ENCODE measurements around the gene VILL. TPM values are rescaled to one million over a fixed set of nuclear protein-coding genes. Genes with fewer than 3 reads are reported as not detected.
A peak's percentile ranks its signal among the peaks of the same experiment; 100 is the strongest.

Gene VILL
- total and polyA plus RNA-seq, 4 donors, result 0.88 to 3.5 (median 1.6) TPM

DNA sequence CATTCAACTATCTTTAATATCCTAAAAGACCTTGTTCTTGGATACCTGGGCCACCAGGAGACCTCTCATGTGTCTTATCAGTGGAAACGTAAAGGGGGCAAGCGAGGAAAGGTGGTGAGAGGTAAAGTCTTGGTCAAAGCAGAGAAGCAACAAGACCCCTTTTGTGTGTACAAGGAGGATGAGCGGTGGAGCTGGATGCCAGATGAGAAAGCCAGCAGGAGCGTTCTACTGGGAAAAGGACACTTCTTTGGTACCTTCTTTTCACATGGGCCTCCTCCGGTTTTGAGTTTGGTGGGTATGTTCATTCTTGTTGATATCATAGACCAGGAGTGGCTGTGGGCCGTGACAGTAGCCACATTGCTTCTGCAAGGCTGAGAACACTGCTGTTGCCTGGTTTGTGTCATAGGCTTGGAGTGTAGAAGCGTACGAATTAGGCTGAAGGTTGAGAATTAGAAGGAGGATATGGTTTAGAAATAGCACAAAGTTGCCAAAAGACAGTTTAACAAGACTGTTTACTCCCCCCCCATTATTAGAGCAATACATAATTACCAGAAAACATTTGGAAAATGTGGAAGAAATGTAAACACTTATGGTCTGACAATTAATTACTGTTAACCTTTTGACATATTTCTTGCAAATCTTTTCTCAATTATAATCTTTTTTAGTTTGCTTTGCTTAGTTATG lies 46.8 kb upstream of the VILL start:
- no peak for DNase-seq (ENCODE audit: low spot score)
- peak overlapping the region; percentile 10 to 23 for H3K27ac ChIP-seq (ENCODE audit: low read depth in 1 of 2, low read length in 2 of 2)
- H3K36me3 ChIP-seq (ENCODE audit: control insufficient read depth in 4 of 4, insufficient read depth in 3 of 4, low read depth in 1 of 4, low read length in 3 of 4), result no peaks in the 10 kb centered on the region
- H3K27me3 ChIP-seq (ENCODE audit: control insufficient read depth in 4 of 4, insufficient read depth in 4 of 4, low read length in 3 of 4), result no peaks in the 10 kb centered on the region
- peak in 1 of 2 donors; percentile 10 for TF ChIP-seq RXRA (IDR thresholded peaks at IDR 0.05)
- TF ChIP-seq, protein P1, sequence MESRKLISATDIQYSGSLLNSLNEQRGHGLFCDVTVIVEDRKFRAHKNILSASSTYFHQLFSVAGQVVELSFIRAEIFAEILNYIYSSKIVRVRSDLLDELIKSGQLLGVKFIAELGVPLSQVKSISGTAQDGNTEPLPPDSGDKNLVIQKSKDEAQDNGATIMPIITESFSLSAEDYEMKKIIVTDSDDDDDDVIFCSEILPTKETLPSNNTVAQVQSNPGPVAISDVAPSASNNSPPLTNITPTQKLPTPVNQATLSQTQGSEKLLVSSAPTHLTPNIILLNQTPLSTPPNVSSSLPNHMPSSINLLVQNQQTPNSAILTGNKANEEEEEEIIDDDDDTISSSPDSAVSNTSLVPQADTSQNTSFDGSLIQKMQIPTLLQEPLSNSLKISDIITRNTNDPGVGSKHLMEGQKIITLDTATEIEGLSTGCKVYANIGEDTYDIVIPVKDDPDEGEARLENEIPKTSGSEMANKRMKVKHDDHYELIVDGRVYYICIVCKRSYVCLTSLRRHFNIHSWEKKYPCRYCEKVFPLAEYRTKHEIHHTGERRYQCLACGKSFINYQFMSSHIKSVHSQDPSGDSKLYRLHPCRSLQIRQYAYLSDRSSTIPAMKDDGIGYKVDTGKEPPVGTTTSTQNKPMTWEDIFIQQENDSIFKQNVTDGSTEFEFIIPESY (IDR thresholded peaks at IDR 0.05), result no peak
- TF ChIP-seq, protein P2, sequence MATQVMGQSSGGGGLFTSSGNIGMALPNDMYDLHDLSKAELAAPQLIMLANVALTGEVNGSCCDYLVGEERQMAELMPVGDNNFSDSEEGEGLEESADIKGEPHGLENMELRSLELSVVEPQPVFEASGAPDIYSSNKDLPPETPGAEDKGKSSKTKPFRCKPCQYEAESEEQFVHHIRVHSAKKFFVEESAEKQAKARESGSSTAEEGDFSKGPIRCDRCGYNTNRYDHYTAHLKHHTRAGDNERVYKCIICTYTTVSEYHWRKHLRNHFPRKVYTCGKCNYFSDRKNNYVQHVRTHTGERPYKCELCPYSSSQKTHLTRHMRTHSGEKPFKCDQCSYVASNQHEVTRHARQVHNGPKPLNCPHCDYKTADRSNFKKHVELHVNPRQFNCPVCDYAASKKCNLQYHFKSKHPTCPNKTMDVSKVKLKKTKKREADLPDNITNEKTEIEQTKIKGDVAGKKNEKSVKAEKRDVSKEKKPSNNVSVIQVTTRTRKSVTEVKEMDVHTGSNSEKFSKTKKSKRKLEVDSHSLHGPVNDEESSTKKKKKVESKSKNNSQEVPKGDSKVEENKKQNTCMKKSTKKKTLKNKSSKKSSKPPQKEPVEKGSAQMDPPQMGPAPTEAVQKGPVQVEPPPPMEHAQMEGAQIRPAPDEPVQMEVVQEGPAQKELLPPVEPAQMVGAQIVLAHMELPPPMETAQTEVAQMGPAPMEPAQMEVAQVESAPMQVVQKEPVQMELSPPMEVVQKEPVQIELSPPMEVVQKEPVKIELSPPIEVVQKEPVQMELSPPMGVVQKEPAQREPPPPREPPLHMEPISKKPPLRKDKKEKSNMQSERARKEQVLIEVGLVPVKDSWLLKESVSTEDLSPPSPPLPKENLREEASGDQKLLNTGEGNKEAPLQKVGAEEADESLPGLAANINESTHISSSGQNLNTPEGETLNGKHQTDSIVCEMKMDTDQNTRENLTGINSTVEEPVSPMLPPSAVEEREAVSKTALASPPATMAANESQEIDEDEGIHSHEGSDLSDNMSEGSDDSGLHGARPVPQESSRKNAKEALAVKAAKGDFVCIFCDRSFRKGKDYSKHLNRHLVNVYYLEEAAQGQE (IDR thresholded peaks at IDR 0.05), result no peak
- no peak overlapping the region for H3K4me3 ChIP-seq (ENCODE audit: low read depth in 1 of 3, low read length in 3 of 3)
- H3K4me1 ChIP-seq (ENCODE audit: control insufficient read depth in 4 of 4, insufficient read depth in 4 of 4, low read length in 3 of 4), result peaks cover 8 to 29% (median 19%) of the 10 kb centered on the region in 4 donors
- no peaks in the 10 kb centered on the region for H3K9me3 ChIP-seq (ENCODE audit: control insufficient read depth in 4 of 4, low read length in 3 of 4)
- H3K9ac ChIP-seq (ENCODE audit: low read depth in 1 of 2, low read length in 2 of 2), result no peak overlapping the region
- WGBS, result 89% methylated on average over 8 of the region's 8 CpGs

GRCh38 chr3:37944391-37944842 lies 46.2 kb upstream of the VILL start:
- peaks cover 8 to 29% (median 19%) of the 10 kb centered on the region in 4 donors for H3K4me1 ChIP-seq (ENCODE audit: control insufficient read depth in 4 of 4, insufficient read depth in 4 of 4, low read length in 3 of 4)
- H3K27ac ChIP-seq (ENCODE audit: low read depth in 1 of 2, low read length in 2 of 2), result peak overlapping the region in 1 of 2 donors; percentile 68
- no peak overlapping the region for H3K4me3 ChIP-seq (ENCODE audit: low read depth in 1 of 3, low read length in 3 of 3)
- TF ChIP-seq RXRA (IDR thresholded peaks at IDR 0.05), result peak in 1 of 2 donors; percentile 2
- no peak for TF ChIP-seq EGR1 (IDR thresholded peaks at IDR 0.05; ENCODE audit: low read depth in 2 of 2)
- no peaks in the 10 kb centered on the region for H3K36me3 ChIP-seq (ENCODE audit: control insufficient read depth in 4 of 4, insufficient read depth in 3 of 4, low read depth in 1 of 4, low read length in 3 of 4)
- no peak overlapping the region for H3K9ac ChIP-seq (ENCODE audit: low read depth in 1 of 2, low read length in 2 of 2)
- H3K27me3 ChIP-seq (ENCODE audit: control insufficient read depth in 4 of 4, insufficient read depth in 4 of 4, low read length in 3 of 4), result no peaks in the 10 kb centered on the region
- no peaks in the 10 kb centered on the region for H3K9me3 ChIP-seq (ENCODE audit: control insufficient read depth in 4 of 4, low read length in 3 of 4)
- WGBS, result 29% methylated on average over 2 of the region's 2 CpGs
- peak; percentile 24 for DNase-seq (ENCODE audit: low spot score)

- peak overlapping the region; percentile 4 to 68 for H3K27ac ChIP-seq (ENCODE audit: low read depth in 1 of 2, low read length in 2 of 2)
- H3K36me3 ChIP-seq (ENCODE audit: control insufficient read depth in 4 of 4, insufficient read depth in 3 of 4, low read depth in 1 of 4, low read length in 3 of 4), result peaks cover 0 to 2% (median 0%) of the 10 kb centered on the region in 4 donors
- peak; percentile 12 for DNase-seq (ENCODE audit: low spot score)
- peaks cover 8 to 29% (median 19%) of the 10 kb centered on the region in 4 donors for H3K4me1 ChIP-seq (ENCODE audit: control insufficient read depth in 4 of 4, insufficient read depth in 4 of 4, low read length in 3 of 4)
- WGBS, result 81% methylated on average over 6 of the region's 6 CpGs
- no peak overlapping the region for H3K9ac ChIP-seq (ENCODE audit: low read depth in 1 of 2, low read length in 2 of 2)
- H3K27me3 ChIP-seq (ENCODE audit: control insufficient read depth in 4 of 4, insufficient read depth in 4 of 4, low read length in 3 of 4), result no peaks in the 10 kb centered on the region
- H3K9me3 ChIP-seq (ENCODE audit: control insufficient read depth in 4 of 4, low read length in 3 of 4), result no peaks in the 10 kb centered on the region
- H3K4me3 ChIP-seq (ENCODE audit: low read depth in 1 of 3, low read length in 3 of 3), result no peak overlapping the region
- TF ChIP-seq MAX (IDR thresholded peaks at IDR 0.05) (no peak), YY1 (IDR thresholded peaks at IDR 0.05) (no peak), FOXA1 (IDR thresholded peaks at IDR 0.05) (no peak), JUND (IDR thresholded peaks at IDR 0.05) (no peak), HNF4A (conservative IDR thresholded peaks at IDR 0.05) (no peak), HNF4G (IDR thresholded peaks at IDR 0.05) (no peak), FOXA2 (IDR thresholded peaks at IDR 0.05) (no peak), ATF3 (IDR thresholded peaks at IDR 0.05) (no peak), GABPA (IDR thresholded peaks at IDR 0.05 in 1 of 2, conservative IDR thresholded peaks at IDR 0.05 in 1 of 2) (no peak)
- TF ChIP-seq, protein P3, sequence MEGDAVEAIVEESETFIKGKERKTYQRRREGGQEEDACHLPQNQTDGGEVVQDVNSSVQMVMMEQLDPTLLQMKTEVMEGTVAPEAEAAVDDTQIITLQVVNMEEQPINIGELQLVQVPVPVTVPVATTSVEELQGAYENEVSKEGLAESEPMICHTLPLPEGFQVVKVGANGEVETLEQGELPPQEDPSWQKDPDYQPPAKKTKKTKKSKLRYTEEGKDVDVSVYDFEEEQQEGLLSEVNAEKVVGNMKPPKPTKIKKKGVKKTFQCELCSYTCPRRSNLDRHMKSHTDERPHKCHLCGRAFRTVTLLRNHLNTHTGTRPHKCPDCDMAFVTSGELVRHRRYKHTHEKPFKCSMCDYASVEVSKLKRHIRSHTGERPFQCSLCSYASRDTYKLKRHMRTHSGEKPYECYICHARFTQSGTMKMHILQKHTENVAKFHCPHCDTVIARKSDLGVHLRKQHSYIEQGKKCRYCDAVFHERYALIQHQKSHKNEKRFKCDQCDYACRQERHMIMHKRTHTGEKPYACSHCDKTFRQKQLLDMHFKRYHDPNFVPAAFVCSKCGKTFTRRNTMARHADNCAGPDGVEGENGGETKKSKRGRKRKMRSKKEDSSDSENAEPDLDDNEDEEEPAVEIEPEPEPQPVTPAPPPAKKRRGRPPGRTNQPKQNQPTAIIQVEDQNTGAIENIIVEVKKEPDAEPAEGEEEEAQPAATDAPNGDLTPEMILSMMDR (IDR thresholded peaks at IDR 0.05; ENCODE audit: low read depth, low read length, missing input control), result no peak
- TF ChIP-seq, protein P1 (IDR thresholded peaks at IDR 0.05), result no peak
Measured at GRCh38 chr3:37945156-37945806, 45.3 kb upstream of the VILL start.

All from liver (tissue), 9 donors.